HG03135 (cell line): ENCODE results near the gene SLC25A40.
"Not testable (repeated sequence)": the region's sequence is repeated elsewhere in the genome, so short reads cannot be mapped to it uniquely, and the experiment has no call there.

Experiments
- ATAC-seq: cut with Tn5 transposase; IDR thresholded peaks from one replicate; pipeline ENCODE4 v1.9.1; 2021; ENCODE audit warnings: mild to moderate bottlenecking, moderate library complexity; ENCODE audit not compliant: unreplicated experiment

The SLC25A40 gene, protein sequence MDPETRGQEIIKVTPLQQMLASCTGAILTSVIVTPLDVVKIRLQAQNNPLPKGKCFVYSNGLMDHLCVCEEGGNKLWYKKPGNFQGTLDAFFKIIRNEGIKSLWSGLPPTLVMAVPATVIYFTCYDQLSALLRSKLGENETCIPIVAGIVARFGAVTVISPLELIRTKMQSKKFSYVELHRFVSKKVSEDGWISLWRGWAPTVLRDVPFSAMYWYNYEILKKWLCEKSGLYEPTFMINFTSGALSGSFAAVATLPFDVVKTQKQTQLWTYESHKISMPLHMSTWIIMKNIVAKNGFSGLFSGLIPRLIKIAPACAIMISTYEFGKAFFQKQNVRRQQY

GRCh38 chr7:87876040-87876868 lies at the start of gene SLC25A40, which contains the start of gene DBF4:
SLC25A40 (minus strand) TSS chr7:87876360; CDS start chr7:87858727, 17,633 bp downstream.
DBF4 (plus strand) TSS chr7:87876493; CDS start chr7:87876733, 240 bp downstream.
- ATAC-seq = peak; percentile 93

GRCh38 chr7:87922759-87923395 lies 46.7 kb upstream of the SLC25A40 start:
- ATAC-seq = not testable (repeated sequence)

GRCh38 chr7:87920578-87920977 lies 44.4 kb upstream of the SLC25A40 start:
- no peak for ATAC-seq

DNA sequence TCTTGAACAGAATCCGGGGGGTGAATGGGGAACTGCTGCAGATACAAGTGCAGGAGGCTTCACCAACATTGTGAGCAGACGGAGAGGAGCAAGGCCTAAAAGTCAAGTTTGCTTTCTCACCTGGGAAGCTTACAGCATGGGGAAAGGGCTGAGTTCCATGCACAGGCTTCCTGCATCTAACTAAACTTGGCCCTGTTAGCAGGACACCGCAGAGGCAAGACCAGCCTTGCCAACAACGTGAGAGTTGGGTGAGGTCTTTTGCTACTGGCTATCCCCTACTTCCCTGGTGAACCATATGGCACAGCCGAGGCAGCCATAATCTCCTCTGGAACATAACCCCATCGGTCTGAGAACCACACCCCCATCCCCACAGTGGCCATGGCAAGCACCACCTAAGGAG lies 43.7 kb upstream of the SLC25A40 start:
- ATAC-seq = no peak

- no peak for ATAC-seq
These were observed 42.6 kb upstream of the SLC25A40 start for GRCh38 chr7:87918740-87919139.

- ATAC-seq = no peak
These were observed 36.0 kb upstream of the SLC25A40 start for GRCh38 chr7:87912121-87912520.

DNA sequence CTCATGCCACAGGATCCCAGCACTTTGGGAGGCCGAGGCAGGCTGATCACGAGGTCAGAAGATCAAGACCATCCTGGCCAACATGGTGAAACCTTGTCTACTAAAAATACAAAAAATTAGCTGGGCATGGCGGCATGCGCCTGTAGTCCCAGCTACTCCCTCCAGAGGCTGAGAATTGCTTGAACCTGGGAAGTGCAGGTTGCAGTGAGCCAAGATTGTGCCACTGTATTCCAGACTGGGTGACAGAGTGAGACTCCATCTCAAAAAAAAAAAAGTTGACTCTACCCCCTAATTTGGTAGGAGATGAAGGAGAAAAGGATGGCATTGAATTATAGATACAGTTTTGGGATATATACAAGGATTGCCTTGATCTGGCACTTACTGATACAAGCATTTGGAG lies 32.7 kb upstream of the SLC25A40 start:
- not testable (repeated sequence) for ATAC-seq

DNA sequence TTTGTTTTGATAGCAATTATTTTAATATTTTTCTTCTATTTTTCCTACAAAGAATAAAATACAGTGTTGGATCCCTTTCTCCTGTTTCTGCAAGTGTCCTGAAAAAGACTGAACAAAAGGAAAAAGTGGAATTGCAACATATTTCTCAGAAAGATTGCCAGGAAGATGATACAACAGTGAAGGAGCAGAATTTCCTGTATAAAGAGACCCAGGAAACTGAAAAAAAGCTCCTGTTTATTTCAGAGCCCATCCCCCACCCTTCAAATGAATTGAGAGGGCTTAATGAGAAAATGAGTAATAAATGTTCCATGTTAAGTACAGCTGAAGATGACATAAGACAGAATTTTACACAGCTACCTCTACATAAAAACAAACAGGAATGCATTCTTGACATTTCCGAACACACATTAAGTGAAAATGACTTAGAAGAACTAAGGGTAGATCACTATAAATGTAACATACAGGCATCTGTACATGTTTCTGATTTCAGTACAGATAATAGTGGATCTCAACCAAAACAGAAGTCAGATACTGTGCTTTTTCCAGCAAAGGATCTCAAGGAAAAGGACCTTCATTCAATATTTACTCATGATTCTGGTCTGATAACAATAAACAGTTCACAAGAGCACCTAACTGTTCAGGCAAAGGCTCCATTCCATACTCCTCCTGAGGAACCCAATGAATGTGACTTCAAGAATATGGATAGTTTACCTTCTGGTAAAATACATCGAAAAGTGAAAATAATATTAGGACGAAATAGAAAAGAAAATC lies 31.2 kb upstream of the SLC25A40 start:
- ATAC-seq = not testable (repeated sequence)

- no peak for ATAC-seq
These were observed 23.1 kb upstream of the SLC25A40 start for GRCh38 chr7:87899255-87899654.

DNA sequence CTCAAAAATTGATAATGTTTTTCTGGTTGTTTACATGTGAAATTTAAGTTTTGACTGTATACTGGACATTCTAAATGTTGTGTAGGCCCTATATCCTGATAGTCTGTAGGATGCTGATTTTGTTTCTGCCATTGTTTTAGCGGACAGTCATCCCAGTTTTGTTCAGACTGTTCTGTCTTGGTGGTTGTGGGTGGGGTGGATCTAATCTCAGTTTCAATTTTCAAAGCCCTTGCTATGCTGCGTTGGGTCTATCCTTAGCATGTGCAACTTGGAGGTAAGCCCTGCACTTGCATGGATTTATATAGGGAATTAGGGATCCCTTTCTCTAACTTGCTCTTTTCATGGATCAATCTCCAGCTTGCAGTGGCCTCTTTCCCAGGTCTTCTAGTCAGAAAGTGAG lies 19.2 kb upstream of the SLC25A40 start:
- ATAC-seq = no peak

DNA sequence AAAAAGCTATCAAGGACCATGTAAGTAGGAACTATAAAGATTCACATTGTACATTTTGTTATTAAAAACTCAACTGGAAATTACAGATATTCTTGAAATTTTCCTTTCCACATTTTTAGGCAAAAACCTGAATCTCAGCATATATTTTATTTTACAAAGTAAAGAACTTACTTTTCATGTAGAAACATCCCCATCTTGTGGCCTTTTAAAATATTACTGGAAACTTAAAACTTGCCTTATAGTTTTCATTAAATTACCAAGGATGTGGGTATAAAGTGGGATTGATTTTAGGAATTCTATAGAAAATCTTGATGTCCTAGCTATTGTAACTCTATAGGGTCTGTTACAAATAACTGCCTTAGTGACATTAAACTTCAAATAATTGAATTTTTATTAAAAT lies 10.7 kb upstream of the SLC25A40 start:
- ATAC-seq = no peak

- no peak for ATAC-seq
These were observed 8.9 kb upstream of the SLC25A40 start for GRCh38 chr7:87885018-87885417.

GRCh38 chr7:87882151-87882937 lies 6.2 kb upstream of the SLC25A40 start:
- ATAC-seq = no peak

DNA sequence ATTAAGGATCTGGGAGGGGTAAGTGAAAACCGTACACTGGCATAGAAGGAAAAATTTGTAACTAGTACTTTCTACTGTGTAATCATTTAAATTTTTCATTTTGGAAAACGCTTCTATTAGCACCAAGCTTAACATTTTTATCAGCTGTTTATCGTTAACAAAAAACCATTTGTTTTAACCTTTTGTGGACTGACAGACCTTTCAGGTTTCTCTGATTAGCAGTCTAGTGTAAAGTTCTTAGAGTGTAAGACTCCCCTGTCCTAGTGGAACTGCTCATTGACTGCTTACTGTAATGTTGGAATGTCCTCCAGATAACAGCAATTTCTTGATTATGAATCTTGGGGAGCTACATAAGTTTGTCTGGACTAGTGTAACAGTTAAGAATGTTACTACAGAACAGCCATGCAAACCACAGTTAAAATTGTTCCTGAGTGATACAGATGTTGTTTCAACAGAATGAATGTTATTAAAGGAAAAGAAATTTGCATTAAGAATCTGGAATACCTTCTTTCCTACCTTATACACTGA lies 2.1 kb upstream of the SLC25A40 start:
- no peak for ATAC-seq

DNA sequence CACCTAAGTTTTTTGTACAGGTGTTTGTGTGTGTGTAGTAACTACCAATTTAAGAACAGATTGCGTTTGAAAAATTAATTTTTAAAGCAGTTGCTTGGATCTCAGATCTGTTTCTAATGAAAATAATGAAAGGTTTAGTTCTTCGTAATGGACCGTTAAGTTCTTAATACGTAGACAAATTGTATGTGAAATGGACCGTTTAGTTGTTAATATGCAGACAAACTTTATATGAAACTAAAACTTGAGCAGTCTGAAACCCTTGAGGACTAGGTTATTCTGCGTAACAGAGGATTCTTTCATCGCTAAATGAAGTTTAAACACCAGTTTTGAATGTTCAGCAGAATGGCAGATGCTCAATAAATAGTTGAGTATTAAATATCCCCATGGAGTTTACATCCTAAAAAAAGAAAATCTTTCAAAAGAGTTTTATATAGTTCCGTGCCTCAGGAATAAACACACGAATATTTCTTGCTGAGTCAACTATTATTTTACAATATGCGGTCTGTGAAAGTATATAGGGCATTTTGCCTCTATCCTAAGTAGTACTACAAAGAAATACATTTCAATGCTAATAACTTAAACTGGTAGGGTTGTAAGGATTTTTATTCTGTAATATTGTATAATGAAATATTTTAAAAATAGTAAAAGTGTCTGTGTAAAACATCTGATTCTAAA lies 1.3 kb upstream of the SLC25A40 start:
- no peak for ATAC-seq

DNA sequence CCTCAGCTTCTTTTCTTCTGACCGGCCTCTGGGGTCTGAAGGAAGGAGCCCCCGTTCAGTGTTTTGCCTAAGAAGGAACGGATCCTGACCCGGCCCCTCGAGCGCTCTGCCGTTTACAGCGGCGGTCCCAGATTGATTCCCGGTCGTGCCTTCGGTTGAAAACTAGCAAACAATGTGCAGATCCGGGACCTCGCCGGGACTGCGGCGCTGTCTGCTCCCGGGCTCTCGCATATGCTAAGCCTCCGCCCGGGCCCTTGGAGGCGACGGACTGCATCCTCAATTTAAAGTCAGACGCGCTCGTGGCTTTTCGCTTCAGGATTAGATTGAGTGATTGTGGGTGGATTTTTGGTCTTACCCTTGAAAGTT lies 692 bp upstream of the SLC25A40 start:
- peak; percentile 6 for ATAC-seq

- ATAC-seq = peak; percentile 23
These were observed 765 bp downstream of the SLC25A40 start for GRCh38 chr7:87875151-87876039.

GRCh38 chr7:87874066-87874465 lies 2.1 kb downstream of the SLC25A40 start:
- ATAC-seq = no peak
